K562 (cell line): ENCODE measurements around the gene OR8D2. TPM values are rescaled to one million over a fixed set of nuclear protein-coding genes. Genes with fewer than 3 reads are reported as not detected.

ENCODE experiments used
- ATAC-seq: fragments of 200-7000 bp; cut with Tn5 transposase; 3 replicates; pipeline ENCODE4 v1.9.1; 2020; ENCODE audit warnings: moderate library complexity
- BruUV-seq: library from RNA; stranded (reverse); fragments of 400-500 nt; replicated peaks from 2 replicates; lab custom pipeline; 2021; lab: Mats Ljungman, UMichigan
- CTCF ChIA-PET: fragments of 300-600 bp; formaldehyde crosslinking; extraction: SDS; loops from one replicate; lab custom pipeline; 2021; ENCODE audit warnings: low intra/inter-chr PET ratio; lab: Yijun Ruan, JAX
- POLR2A ChIA-PET: fragments of 300-600, 350-650 bp; sonication (Branson Sonifier 250); formaldehyde crosslinking; extraction: SDS; loops from one replicate; lab custom pipeline; 2021; ENCODE audit warnings: antibody characterized with exemption, inconsistent platforms; lab: Yijun Ruan, JAX
- DNase-seq, 4 experiments: peaks; one replicate each; pipeline versions ENCODE4 v3.0.0 to v3.0.0-alpha.2; 2011 to 2018; ENCODE audit warnings: low spot score in 3 of 4, mixed read lengths in 3 of 4; ENCODE audit errors: extremely low read depth in 1 of 4
- FAIRE-seq: peaks from 2 replicates; lab custom pipeline; 2011; peaks lifted over from hg19 to GRCh38; lab: Jason Lieb, UNC
- H2AFZ ChIP-seq: 2 replicates; pipeline ENCODE4 v1.6.0; 2011; ENCODE audit warnings: low read depth, low read length, control low read depth, inconsistent platforms
- H3K27ac ChIP-seq: fragments of 200-600 bp; 3 replicates; pipeline ENCODE4 v1.8.0; 2011; ENCODE audit warnings: low read depth, mild to moderate bottlenecking, control low read depth, inconsistent platforms, low read length, moderate library complexity, mixed read lengths; ENCODE audit errors: extremely low read depth
- H3K27me3 ChIP-seq, 2 experiments: fragments of 300-600 bp in 1 of 2; 2 replicates in 1 of 2; 3 replicates in 1 of 2; pipeline versions ENCODE4 v1.6.0 to v1.8.0; 2011; ENCODE audit warnings: inconsistent platforms in 2 of 2, low read length in 2 of 2, mild to moderate bottlenecking in 1 of 2, mixed read lengths in 1 of 2, moderate library complexity in 1 of 2; ENCODE audit not compliant: control insufficient read depth in 2 of 2, insufficient read depth in 2 of 2
- H3K36me3 ChIP-seq: fragments of 300-600 bp; 3 replicates; pipeline ENCODE4 v1.8.0; 2011; ENCODE audit warnings: mild to moderate bottlenecking, low read length, inconsistent platforms; ENCODE audit not compliant: control insufficient read depth, insufficient read depth
- H3K4me1 ChIP-seq, 2 experiments: fragments of 200-600 bp in 1 of 2; replicated peaks in 1 of 2; 2 replicates in 1 of 2; 3 replicates in 1 of 2; pipeline versions ENCODE4 v1.5.1 to v1.8.0; 2011; ENCODE audit warnings: inconsistent platforms in 2 of 2, low read length in 2 of 2, mild to moderate bottlenecking in 1 of 2, mixed read lengths in 1 of 2, moderate library complexity in 1 of 2; ENCODE audit not compliant: control insufficient read depth in 2 of 2, insufficient read depth in 2 of 2
- H3K4me2 ChIP-seq: 2 replicates; pipeline ENCODE4 v1.6.1; 2011; ENCODE audit warnings: low read length, control low read depth, inconsistent platforms, mixed read lengths; ENCODE audit not compliant: insufficient read depth
- H3K4me3 ChIP-seq: fragments of 200-600 bp; sonication (generic), shearing (Covaris generic); 2 replicates; pipeline ENCODE4 v1.5.1; 2016; ENCODE audit warnings: control low read depth, inconsistent platforms
- H3K79me2 ChIP-seq: fragments of 200-600 bp; 3 replicates; pipeline ENCODE4 v1.8.0; 2011; ENCODE audit warnings: low read length, inconsistent platforms; ENCODE audit not compliant: control insufficient read depth, insufficient read depth
- H3K9ac ChIP-seq, 2 experiments: 2 replicates each; pipeline versions ENCODE4 v1.6.0 to v1.6.1; 2011; ENCODE audit warnings: low read depth in 2 of 2, low read length in 2 of 2, control low read depth in 1 of 2, inconsistent platforms in 1 of 2, mild to moderate bottlenecking in 1 of 2, mixed read lengths in 1 of 2; ENCODE audit not compliant: insufficient read depth in 1 of 2
- H3K9me1 ChIP-seq: one replicate; pipeline ENCODE4 v1.6.0; 2011; ENCODE audit warnings: inconsistent platforms, mild to moderate bottlenecking, low read length, moderate library complexity; ENCODE audit not compliant: control insufficient read depth, insufficient read depth
- H3K9me3 ChIP-seq: replicated peaks from 2 replicates; pipeline ENCODE4 v1.5.1; 2011; ENCODE audit warnings: low read depth, low read length, inconsistent platforms; ENCODE audit not compliant: control insufficient read depth, insufficient read depth
- H4K20me1 ChIP-seq: replicated peaks from 2 replicates; pipeline ENCODE4 v1.6.1; 2011; ENCODE audit warnings: low read length, inconsistent platforms, mixed read lengths; ENCODE audit not compliant: control insufficient read depth, insufficient read depth
- MEIS2 ChIP-seq: fragments of 450-650 bp; IDR thresholded peaks from 2 replicates; pipeline ENCODE4 v1.6.1; 2014; ENCODE audit warnings: mild to moderate bottlenecking; ENCODE audit not compliant: partially characterized antibody
- PBX2 ChIP-seq, 2 experiments: IDR thresholded peaks in 1 of 2; conservative IDR thresholded peaks in 1 of 2; 2 replicates each; pipeline ENCODE4 v1.6.1; 2016; ENCODE audit warnings: low read depth in 2 of 2, mild to moderate bottlenecking in 1 of 2, missing compliant biosample characterization in 1 of 2, missing genetic modification characterization in 1 of 2, moderate library complexity in 1 of 2
- POLR2H ChIP-seq: IDR thresholded peaks from 2 replicates; pipeline ENCODE4 v1.6.1; 2016; ENCODE audit warnings: missing genetic modification characterization, low read depth, mild to moderate bottlenecking, control low read depth, missing compliant biosample characterization, moderate library complexity
- SPI1 ChIP-seq: IDR thresholded peaks from 2 replicates; pipeline ENCODE4 v1.6.1; 2011; ENCODE audit warnings: low read depth, low read length, control low read depth, borderline replicate concordance
- YBX1 ChIP-seq: fragments of 450-650 bp; IDR thresholded peaks from 2 replicates; pipeline ENCODE4 v1.7.1; 2016; ENCODE audit warnings: mild to moderate bottlenecking
- ZNF766 ChIP-seq: fragments of 200-800 bp; sonication (Bioruptor generic); conservative IDR thresholded peaks from 2 replicates; pipeline ENCODE4 v1.6.1; 2016; ENCODE audit warnings: missing genetic modification characterization, missing compliant biosample characterization
- WGBS: fragments of 100-300 bp; shearing (Covaris generic); methylation state at CpG from one replicate; pipeline ENCODE4 v1.1.6; 2016; ENCODE audit warnings: low coverage, mixed read lengths; ENCODE audit not compliant: insufficient coverage; ENCODE audit errors: missing lambda C conversion rate; 5-methylcytosine and 5-hydroxymethylcytosine counted together
- in situ Hi-C: fragments of 300-500 bp; cut with MboI; formaldehyde crosslinking; loops from 4 replicates; pipeline ENCODE4 v1.15.0; 2018; ENCODE audit warnings: inconsistent platforms, mixed read lengths
- intact Hi-C: fragments of 100-400 bp; cut with micrococcal nuclease; formaldehyde crosslinking; loops from 2 replicates; pipeline ENCODE4 v1.14.2; 2022
- polyA plus RNA-seq, 8 experiments: library from polyadenylated mRNA; depleted of rRNA in 4 of 8; stranded (reverse) in 5 of 8; unstranded in 3 of 8; fragments of >200 nt; fragmentation: Nextera tagmentation in 2 of 8; fragmentation: Illumina TruSeq in 1 of 8; extraction: Ambion mirVana in 2 of 8; extraction: Trizol in 1 of 8; gene quantifications; 2 replicates each; pipeline versions ENCODE4 v1.2.1 to v1.2.3, GENCODE V29; 2011 to 2014; ENCODE audit warnings: inconsistent platforms in 1 of 8, missing spikeins in 1 of 8
- total RNA-seq, 7 experiments: library from RNA; depleted of rRNA in 6 of 7; stranded (reverse); fragments of >200 nt in 6 of 7; fragmentation: Illumina TruSeq in 2 of 7; extraction: Trizol in 2 of 7; gene quantifications; 2 replicates each; pipeline versions ENCODE4 v1.2.1 to v1.2.3, GENCODE V29; 2011 to 2021; ENCODE audit warnings: low replicate concordance in 1 of 7

The OR8D2 gene
- total and polyA plus RNA-seq, 9 of the 15 experiments (the other 6 are each of a cell fraction or from before 2014, with no cell fraction given) = 0.06 to 0.21 TPM; not detected in 7

DNA sequence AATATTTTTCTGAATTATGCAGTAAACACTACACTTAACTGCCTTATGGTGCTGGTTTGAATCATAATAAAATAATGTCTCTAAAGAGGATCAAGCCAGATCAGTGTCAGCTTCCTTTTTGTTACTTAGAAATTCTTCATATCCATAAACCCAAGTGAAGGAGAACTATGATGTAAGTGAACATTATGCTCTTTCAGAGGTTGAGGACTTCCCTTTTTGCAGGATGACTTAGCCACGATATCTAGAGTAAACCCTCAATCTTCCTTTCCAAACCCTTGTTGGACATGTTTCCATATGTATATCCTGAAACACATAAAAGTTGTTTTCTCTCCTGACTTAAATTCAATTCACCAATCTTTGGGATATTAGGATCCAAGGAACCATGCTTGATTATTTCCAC, 25.3 kb downstream of the OR8D2 start:
- FAIRE-seq = no peak
- no peak for ATAC-seq

More for the DNA sequence above, 25.3 kb downstream of the OR8D2 start:
- Histone ChIP-seq H2AFZ (no peak overlapping the region), H3K27me3 (no peaks in the 10 kb centered on the region), H3K79me2 (no peaks in the 10 kb centered on the region), H3K4me1 (no peaks in the 10 kb centered on the region), H3K4me2 (no peak overlapping the region), H3K27ac (no peak overlapping the region), H3K4me3 (no peak overlapping the region), H3K9ac (no peak overlapping the region), H3K36me3 (peaks cover 3% of the 10 kb centered on the region; the same call in 1 of the 3 replicates), H4K20me1 (no peaks in the 10 kb centered on the region), H3K9me1 (no peaks in the 10 kb centered on the region), H3K9me3 (no peaks in the 10 kb centered on the region)
- ChIA-PET CTCF (no interaction called here), POLR2A (no interaction called here)
- TF ChIP-seq SPI1 (peak; percentile 77; the same call in 1 of the 2 replicates), MEIS2 (peak; percentile 39), PBX2 (CRISPR knock-in tag; IDR thresholded peaks at IDR 0.05; ENCODE audit: low read depth) (no peak), PBX2 (tag; conservative IDR thresholded peaks at IDR 0.05; ENCODE audit: low read depth) (peak; percentile 36; the same call in 1 of the 2 replicates), POLR2H (no peak), YBX1 (no peak), ZNF766 (no peak)
- in situ Hi-C loops (no loop called here), intact Hi-C loops (no loop called here)
- no TSS peak for BruUV-seq
- 20% methylated on average over 1 of the region's 1 CpG for WGBS
- DNase-seq = no peak
